ENCODE results near the gene CAMK2G. TPM values are rescaled to one million over a fixed set of nuclear protein-coding genes. Genes with fewer than 3 reads are reported as not detected.
"Not testable (repeated sequence)": the region's sequence is repeated elsewhere in the genome, so short reads cannot be mapped to it uniquely, and the experiment has no call there.

CAMK2G gene
- total RNA-seq, 1 donor from 2014 or later = 56.1 TPM

DNA sequence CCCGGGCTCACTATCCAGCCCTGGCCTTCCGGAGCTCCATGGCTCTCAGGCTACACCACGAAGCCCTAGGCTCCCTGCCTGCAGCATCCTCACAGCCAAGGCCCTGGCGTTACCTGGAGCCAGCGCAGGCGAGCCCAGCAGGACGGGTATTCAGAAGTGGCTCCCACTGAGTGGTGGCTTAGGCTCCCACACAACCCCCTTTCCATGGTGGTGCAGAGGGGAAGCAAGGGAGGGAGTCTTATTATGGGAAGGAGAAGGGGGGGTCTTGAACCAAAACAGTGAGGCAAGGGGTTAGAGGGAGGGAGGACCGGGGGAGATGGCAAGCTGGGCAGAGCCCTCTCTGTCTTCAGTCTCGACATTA, 33.3 kb downstream of the CAMK2G start:
- no peak for DNase-seq (ENCODE audit: low spot score)

DNA sequence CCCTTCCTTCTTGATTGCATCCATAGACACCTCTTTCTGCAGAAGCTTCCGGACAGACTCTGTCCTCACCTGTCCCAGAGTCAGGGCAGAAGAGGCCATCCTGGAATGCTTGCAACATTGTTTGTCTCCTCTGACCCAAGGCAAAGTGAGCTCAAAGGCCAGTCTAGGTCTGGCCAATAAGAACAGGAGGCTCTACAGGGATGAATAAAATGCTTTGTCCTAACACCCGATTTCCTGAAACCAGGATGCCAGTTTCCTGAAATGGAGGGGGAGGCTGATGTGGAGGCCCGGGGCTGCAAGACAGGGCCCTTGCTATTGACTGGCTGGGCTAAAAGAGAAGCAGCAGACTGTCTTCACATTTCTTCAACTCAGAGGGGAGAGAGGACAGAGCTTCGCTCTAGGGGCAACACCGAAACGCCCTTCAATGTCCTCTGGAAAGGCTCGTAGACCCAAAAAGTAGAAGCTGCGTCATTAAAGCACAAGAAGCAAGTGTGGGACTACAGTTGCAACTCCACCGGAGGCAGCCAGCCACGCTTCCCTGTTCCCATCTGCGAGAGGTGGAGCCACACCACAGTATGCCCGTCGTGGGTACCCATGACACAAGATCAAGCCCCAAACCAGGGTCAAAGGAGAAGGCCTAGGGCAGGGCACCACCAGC, 33.8 kb downstream of the CAMK2G start:
- no peak for DNase-seq (ENCODE audit: low spot score)

DNA sequence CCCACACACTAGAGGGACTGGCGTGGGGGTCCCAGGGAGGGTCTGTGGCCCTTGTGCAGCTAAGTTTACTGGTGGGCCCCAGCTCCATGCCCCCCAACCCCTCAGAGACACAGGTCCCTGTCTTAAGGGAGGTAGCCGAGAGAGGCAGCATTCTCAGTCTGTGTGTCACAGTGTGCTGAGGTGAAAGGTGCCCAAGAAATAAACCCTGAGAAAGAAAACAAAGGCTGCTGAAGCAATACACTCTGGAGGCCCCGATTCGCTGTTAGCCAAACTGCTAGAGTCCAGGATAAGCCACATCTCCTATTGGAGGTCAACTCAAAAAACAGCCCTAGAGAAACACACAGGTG, 34.3 kb downstream of the CAMK2G start:
- no peak for DNase-seq (ENCODE audit: low spot score)

DNA sequence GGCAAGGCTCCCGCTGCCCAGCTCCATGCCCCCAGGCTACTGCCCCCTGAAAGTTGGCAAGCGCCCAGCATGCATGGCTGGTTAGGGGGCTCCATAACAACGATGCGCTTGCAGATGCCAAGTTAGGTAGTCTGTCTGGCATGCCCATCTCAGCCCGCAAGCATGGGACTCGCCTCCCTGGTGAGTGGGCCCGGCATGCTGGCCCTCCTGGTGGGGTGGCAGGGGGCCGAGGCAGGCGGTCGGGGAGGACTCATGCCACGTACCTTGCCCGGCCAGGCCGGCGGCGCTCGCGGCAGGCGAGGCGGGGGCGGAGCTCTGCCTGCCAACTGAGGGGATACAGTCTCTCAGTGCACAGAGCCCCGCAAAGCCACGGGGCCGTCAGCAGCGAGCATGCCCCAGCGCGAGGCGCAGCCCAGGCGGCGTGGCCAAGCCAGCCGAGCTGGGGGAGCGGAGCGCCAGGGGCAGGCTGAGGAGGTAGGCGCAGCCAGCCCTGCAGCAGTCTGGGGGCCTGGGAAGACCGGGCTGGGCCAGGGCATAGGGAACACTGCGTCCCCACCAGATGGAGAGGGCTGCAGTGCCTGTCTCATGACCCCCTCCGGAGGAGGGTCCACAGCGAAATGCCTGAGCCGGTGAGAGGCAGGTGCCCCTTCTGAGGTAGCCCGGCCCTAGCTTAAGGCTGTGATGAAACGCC, 34.9 kb downstream of the CAMK2G start:
- no peak for DNase-seq (ENCODE audit: low spot score)

DNA sequence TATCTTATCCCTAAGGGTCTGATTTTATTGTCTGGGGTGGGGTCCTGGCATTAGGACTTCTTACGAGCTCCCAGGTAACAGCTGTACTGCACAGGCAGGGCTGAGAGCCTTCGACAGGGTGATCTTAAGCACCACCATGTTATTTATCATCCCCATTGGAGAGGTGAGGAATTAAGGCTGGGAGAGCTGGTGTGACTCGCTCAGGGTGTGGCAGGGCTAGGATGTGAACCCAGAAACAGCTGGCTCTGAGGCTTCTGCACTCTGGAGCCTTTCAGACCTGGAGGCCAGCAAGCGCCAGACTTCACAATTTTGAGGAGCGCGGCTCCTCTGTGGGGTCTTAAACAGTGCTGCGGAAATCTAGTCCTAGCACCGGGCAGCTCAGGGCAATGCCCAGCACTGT, 35.5 kb downstream of the CAMK2G start:
- no peak for DNase-seq (ENCODE audit: low spot score)

DNA sequence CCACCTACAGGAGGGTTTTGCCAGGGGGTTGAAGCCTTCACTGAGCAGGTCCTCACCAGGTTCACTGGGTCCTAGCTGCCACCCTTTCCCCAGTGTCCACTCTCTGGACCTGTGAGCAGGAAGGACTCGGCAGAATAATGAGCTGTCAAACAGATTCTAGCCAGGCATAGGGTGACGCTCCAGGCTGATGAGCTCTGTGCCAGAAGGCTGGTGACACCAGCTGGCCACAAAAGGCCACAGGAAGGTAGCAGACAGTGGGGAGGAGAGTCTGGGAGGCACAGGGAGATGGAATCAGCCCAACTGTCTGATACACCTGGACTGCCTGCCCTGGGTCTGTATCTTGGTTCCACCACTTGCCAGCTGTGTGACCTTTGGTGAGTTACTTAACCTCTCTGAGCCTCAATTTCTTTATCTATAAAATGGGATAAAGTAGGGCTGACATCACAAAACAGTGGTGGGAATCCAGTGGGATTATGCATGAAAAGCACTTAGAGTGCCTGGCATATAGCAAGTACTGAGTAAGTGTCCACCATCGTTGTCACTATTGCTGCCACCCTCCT, 36.3 kb downstream of the CAMK2G start:
- DNase-seq (ENCODE audit: low spot score) = no peak

DNA sequence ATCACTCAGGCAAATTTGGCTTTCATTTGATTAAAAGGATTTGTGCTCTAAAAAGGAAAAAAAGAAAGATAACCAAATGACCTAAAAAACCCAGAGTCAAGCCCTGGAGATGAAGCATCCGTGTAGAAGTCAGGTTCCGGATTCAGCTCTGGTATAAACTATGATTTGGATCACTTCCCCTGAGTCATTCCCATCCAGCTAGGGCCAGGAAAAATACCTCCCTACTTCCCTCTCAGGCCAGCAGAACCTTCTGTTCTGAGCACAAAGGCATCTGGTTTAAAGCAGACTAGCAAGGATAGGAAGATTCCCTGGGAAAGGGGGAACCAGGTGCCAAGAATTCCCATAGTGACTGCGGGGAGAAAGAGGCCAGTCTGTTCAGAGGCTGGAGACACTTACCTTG, 37.3 kb downstream of the CAMK2G start:
- DNase-seq (ENCODE audit: low spot score) = no peak

DNA sequence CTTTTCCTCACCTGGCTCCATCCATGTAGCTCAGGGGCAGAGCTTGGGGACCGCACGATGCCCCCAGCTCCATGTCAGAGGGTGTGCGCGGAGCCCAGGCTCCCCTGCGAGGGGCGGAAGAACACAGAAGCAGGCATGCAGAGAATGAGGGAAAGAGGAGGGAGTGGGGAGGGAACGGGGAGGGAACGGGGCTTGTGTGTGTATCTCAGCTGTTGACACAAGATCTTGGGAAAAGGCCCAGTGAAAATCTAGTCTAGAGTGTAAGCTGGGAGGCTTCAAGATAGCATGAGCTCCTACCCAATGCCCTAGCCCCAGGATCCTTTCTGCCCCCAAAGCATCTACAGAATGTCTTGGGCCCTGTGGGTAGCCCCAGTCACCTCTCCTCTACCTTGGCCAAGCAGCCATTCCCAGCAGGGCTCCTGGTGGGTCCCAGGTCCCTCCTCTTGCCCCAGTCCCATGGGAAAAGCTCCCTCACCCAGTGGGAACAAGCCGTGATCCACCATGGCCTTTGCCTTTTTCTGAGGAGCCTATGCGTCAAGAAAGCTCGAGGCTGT, 37.9 kb downstream of the CAMK2G start:
- no peak for DNase-seq (ENCODE audit: low spot score)

DNA sequence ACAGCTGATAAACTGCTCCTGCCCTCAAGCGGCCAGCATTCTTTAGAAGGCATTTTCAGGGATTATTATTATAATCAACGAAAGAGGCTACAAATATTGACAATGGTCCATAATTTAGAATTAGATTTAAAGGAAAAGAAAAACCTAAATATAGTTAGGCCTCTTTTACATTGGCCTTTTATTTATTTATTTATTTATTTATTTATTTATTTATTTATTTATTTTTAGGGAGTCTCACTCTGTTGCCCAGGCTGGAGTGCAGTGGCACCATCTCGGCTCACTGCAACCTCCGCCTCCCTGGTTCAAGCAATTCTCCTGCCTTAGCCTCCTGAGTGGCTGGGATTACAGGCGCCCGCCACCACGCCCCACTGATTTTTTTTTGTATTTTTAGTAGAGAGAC, 45.3 kb downstream of the CAMK2G start:
- DNase-seq (ENCODE audit: low spot score) = not testable (repeated sequence)

DNA sequence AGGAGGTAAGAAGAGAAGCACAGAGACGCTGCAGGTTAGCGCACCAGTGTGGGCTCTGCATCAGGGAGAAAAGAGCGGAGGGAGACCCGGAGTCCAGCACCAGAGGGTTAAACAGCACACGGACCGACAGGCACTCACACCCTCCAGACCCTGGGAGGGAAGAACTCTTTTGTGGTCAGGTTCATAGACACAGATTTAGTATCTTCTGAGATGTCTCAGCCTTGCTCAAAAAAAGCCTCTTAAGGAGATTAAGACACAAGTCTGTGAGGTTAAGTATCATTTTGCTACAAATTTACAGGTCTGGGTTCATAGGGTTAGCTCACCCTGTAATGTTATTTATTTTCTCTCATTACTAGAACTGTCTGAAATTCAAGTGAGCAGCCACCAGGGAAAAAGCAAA, 46.2 kb downstream of the CAMK2G start:
- DNase-seq (ENCODE audit: low spot score) = no peak

DNA sequence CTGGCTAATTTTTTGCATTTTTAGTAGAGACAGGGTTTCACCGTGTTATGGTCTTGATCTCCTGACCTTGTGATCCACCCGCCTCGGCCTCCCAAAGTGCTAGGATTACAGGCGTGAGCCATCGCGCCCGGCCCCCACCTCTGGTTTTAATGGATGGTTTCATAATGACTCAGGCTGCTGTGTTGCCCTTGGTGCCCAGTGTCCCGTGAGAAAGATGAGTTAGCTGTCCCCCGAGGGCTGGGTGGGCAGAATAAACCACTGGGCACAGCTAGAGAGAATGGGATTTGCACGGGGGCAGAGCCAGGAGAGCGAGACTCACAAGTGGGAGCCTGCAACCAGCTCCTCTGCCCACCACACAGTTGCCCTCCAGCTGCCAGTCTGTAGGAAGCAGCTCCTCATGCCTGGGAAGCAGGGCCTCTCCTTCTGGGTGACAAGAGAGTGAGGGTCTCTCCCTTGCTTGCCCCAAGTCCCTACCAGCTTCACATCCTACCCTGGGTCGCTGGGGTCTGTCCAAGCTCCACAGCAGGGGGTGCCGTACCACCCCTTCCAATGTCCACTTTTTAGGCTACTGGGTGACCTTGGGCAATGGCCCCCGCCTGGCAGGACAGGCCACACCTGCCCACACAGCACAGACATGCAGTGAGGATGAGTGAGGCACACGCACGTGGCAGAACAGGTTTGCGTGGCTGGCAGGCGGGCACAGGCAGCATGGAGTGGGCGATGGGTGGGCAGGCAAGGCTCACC, 46.8 kb downstream of the CAMK2G start:
- no peak for DNase-seq (ENCODE audit: low spot score)

DNA sequence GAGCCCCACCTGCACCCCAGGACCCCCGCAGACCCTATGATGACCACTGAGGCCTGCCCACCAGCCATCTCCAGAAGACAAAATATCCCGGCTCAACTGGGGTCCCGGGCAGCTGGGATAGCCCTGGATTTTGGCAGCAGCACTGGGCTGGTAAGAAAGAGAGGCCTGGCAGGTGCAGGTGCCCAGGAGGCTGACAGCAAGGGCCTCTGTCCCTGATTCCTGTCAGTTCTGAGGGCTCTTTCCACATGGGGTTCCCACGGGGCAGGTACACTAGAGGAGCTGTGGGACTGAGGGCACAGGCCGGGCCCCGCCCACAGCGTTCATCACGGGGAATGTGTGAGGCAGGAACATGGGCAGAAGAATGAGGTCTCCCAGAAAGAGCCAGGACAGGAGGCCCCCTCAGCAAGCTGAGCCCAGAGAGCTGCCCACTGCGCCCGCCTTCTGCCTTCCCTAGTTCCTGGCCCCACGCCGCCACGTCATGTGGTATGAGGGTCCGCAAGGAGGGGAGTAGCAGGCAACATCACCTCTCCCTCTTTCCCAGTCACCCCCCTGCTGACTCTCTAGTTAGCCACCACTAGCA, 50.1 kb downstream of the CAMK2G start:
- no peak for DNase-seq (ENCODE audit: low spot score)

DNA sequence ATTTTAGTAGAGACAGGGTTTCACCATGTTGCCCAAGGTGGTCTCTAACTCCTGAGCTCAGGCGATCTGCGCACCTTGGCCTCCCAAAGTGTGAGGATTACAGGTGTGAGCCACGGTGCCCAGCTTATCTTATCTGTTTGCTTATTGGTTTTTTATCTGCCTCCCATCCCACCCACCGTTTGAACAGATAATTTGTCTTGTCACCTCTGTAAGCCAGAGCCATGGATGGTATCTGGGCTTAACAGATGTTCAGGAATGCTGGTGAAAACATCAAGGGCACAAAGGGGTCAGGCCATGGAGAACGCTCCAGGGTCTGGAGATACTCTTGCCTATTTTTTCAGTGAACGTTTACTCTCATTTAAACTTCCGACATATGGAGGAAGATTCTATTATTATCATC, 51.0 kb downstream of the CAMK2G start:
- DNase-seq (ENCODE audit: low spot score) = no peak

DNA sequence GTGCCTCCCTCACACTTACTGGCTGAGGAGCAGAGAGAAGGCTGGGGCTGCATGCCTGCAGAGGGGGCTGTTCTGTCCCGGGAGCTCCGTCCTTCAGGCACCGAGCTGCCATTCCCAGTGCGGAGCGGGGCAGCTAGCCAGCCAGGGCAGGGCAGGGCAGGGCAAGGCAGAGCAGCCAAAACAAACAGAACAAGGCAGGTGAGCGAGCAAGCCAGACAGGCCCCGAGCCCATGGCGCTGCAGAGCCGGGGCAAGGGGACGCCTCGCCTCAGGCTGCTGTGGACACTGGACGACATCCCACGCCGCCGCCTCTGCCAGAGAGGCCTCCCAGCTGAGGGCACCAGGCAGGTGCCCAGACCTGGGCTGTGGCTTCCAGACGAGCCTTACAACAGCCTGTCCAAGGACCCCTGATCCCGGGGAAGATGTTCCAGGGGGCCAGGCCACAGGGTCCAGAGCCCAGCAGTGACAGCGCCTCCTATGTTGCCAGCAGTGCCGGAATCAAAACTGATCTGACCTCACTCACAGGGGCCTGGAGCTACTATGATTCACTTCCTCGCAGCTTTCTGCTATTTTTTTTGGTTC, 54.8 kb downstream of the CAMK2G start:
- DNase-seq (ENCODE audit: low spot score) = no peak

DNA sequence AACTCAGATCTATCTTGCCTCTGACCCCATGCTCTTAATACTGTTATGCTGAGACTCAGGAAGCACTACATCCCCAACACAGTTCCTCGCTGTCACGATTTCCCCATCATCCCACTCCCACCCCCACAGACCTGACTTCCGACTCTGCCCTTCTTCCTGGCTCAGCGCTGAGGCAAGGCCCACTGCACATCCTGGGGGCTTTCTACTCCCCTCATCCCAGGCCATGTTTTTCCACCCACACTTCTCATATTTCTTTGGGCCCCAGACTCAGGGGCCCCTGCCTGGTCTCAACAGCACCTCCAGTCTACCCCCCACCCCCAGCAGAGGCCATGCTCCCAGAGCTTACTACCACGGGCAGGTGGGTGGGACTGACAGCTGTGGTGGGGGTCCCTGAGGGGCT, 55.3 kb downstream of the CAMK2G start:
- DNase-seq (ENCODE audit: low spot score) = no peak

DNA sequence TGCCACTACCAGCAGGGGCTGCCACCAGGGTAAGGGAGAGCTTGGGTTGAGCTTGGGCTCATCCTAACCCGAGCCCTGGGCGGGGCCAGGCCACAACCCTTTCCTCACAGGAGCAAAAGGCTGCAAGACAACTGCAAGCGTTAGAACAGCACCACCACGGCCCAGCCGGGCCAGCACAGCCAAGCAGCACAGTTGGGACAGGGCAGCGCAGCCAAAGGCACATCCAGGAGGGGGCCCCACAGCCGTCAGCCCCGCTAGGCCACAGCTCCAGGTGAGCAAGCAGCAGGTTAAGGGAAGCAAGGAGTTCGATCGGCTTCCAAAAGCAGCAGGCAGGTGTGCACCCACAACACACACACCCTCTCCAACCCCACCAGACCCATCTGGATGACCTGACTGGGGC, 56.0 kb downstream of the CAMK2G start:
- no peak for DNase-seq (ENCODE audit: low spot score)

DNA sequence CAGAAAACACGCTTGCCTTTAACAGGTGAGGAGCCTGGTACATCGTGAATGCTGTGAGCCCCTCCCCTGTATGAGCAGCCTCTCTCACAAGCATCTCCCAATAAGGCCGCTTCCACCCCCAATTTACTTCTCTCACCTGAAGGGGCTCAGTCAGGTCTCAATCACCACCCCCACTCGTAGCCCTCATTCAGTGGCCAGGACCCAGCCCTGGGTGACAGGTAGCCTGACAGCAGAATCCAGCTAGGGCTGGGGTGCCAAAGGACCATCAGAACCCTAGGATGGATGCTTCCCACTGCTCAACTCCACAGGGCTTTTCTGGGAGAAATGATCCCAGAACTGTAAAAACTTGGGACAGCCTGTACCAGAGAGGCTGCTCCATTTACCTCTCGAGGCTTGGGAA, 56.5 kb downstream of the CAMK2G start:
- DNase-seq (ENCODE audit: low spot score) = no peak

DNA sequence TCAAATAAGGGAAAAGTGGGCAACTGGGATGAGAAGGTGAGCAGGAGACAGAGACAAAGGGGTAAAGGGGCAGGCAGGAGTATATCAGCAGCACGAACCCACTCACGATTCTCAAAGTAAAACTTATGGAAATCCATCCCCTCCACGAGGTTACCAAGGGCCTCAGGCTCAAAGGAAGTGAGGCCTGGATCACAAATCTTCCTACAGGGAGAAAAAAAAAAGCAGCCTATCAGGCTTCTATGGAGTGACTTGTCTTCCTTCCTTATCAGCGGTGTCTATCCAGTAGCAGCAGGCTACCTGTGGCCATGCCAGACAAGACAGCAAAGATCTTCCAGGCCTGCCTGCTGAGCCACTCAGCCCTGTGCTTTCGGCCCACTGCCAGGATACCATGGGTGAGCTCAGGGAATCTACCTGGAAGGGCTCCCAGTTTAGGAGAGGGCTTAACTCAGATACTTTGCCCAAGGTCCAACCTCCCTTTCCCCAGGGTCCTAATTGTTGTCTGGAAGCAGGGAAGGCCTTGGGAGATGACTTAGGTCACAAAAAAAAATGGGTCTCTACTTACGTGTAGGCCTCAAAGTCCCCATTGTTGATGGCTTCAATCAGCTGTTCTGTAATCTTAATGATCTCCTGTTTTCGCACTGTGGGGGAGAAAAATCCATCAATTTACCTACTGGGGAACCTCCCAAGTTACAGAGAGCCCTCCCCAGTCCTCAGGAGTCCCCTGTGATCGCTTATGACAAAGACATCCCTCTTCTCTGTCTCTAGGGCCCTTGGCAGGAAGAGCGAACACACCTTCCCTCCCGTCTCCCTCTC, 57.2 kb downstream of the CAMK2G start:
- DNase-seq (ENCODE audit: low spot score) = no peak

DNA sequence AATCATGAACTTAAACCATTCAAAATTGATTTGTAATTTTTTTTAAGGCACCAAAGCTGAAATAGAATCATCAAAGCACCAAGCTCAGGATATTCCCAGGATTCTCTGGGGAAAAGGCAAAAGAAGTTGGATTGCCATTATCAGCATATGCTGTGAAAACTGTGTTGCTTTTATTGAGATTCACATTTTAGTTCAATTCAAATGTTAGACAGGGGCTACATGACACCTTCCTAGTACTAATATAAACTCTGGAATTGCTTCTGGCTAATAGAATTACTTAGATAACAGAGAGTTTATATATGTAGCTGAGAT, 58.7 kb downstream of the CAMK2G start:
- DNase-seq (ENCODE audit: low spot score) = no peak

DNA sequence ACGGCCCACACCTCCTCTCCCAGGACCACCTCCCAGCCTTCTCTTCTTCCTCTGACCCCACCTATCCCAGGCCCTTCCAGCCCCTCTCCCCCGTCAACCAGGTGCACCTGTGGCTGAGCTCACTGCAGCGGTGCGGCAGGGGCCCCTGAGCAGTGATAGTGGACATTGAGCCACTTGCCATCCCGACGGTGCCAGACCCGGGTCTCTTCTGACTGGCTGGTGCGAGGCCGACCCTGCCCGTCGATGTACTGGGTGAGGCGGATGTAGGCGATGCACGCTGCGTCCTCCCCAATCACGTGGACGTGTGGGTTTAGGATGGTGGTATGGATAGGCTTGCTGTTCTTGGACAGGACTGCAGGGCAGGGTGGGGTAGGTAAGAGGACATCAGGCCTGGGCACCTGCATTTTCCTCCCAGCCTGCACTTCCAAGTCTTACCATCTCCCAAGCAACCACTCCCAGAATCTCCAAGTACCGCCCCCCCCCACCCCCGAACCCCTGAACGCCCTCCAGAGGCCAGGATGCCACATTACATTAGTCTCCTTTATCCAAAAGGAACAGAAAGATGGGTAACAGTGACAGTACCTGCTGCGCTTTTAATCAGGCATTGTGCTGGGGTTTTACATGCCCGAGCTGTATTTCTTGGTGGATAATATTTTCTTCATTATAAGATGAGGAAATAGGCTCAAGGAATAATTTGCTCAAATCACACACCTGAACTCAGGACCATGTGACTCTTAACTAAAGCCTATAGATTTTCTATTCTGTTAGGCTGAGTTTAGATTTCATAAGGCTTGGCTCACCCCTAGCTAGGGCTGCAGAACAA, 59.2 kb downstream of the CAMK2G start:
- no peak for DNase-seq (ENCODE audit: low spot score)

Measured in umbilical cord (tissue), 2 donors.